Fibroblast of lung (primary cell): ENCODE measurements around the gene GABRR2.

Experiments used
- EZH2 ChIP-seq: IDR thresholded peaks from 2 replicates; pipeline ENCODE4 v1.5.1; 2012; ENCODE audit warnings: low read length, control low read depth, mild to moderate bottlenecking; ENCODE audit errors: missing control alignments
- TF ChIP-seq, protein P1 (sequence below), 2 donors: IDR thresholded peaks in 1 of 2; conservative IDR thresholded peaks in 1 of 2; 1 replicate in 1 of 2; 2 replicates in 1 of 2; pipeline ENCODE4 v1.5.1; 2011 to 2012; ENCODE audit warnings: low read length in 2 of 2, control low read depth in 1 of 2, inconsistent platforms in 1 of 2, low read depth in 1 of 2, mild to moderate bottlenecking in 1 of 2

DNA sequence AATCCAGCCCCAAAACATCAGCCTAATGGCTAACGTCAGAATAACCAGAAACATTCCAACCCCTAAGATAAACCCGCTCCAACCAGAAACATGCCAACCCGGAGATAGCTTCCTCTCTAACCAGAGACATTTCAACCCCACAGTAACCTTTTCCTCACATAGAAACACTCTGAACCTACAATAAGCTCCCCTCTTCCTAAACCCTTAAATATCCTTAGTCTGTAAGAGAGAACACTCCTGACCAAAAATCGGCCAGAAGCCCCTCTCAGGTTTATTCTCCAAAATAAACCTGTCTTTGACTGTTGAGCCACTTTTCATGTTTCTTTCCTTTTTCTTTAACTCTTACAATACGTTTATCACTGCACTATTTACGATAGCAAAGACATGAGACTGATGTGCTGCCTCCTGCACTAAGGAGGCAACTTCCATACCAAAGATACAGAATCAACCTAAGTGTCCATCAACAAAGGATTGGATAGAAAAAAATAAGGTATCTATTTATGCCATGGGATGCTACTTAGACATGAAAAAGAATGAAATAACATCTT, 5.0 kb upstream of the GABRR2 start:
- TF ChIP-seq, protein P1, sequence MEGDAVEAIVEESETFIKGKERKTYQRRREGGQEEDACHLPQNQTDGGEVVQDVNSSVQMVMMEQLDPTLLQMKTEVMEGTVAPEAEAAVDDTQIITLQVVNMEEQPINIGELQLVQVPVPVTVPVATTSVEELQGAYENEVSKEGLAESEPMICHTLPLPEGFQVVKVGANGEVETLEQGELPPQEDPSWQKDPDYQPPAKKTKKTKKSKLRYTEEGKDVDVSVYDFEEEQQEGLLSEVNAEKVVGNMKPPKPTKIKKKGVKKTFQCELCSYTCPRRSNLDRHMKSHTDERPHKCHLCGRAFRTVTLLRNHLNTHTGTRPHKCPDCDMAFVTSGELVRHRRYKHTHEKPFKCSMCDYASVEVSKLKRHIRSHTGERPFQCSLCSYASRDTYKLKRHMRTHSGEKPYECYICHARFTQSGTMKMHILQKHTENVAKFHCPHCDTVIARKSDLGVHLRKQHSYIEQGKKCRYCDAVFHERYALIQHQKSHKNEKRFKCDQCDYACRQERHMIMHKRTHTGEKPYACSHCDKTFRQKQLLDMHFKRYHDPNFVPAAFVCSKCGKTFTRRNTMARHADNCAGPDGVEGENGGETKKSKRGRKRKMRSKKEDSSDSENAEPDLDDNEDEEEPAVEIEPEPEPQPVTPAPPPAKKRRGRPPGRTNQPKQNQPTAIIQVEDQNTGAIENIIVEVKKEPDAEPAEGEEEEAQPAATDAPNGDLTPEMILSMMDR (conservative IDR thresholded peaks at IDR 0.05 in 1 of 2, IDR thresholded peaks at IDR 0.05 in 1 of 2; ENCODE audit: low read depth in 1 of 2, low read length in 2 of 2): no peak
- TF ChIP-seq EZH2: no peak
